PC-3 (cell line): Measurements from ENCODE around the gene EHMT1. TPM values are rescaled to one million over a fixed set of nuclear protein-coding genes. Genes with fewer than 3 reads are reported as not detected.
A peak's percentile ranks its signal among the peaks of the same experiment; 100 is the strongest.

Experiments used
- ATAC-seq: fragments of 200-7000 bp; cut with Tn5 transposase; 2 replicates; pipeline ENCODE4 v1.9.1; 2020; ENCODE audit warnings: mild to moderate bottlenecking, moderate library complexity
- BruUV-seq: library from RNA; stranded (reverse); fragments of 400-500 nt; replicated peaks from 2 replicates; lab custom pipeline; 2021; lab: Mats Ljungman, UMichigan
- CTCF ChIA-PET: fragments of 300-600 bp; sonication (Branson Sonifier 250); formaldehyde crosslinking; loops from one replicate; lab custom pipeline; 2022; ENCODE audit warnings: antibody characterized with exemption; lab: Charles Lee
- POLR2A ChIA-PET: fragments of 300-600 bp; sonication (Branson Sonifier 250); formaldehyde crosslinking; loops from one replicate; lab custom pipeline; 2022; ENCODE audit warnings: antibody characterized with exemption; ENCODE audit not compliant: unreplicated experiment; lab: Charles Lee
- DNase-seq: peaks from one replicate; pipeline ENCODE4 v3.0.0-alpha.2; 2015
- H2AFZ ChIP-seq: fragments of 300-600 bp; sonication (generic); 2 replicates; pipeline ENCODE4 v1.6.0; 2016; ENCODE audit warnings: antibody characterized with exemption, low read length
- H3F3A ChIP-seq: fragments of 300-600 bp; sonication (generic); one replicate; pipeline ENCODE4 v1.6.0; 2017; ENCODE audit warnings: antibody characterized with exemption, low read length, control low read depth, mild to moderate bottlenecking; ENCODE audit not compliant: unreplicated experiment
- H3K27ac ChIP-seq: fragments of 300-600 bp; sonication (generic); 2 replicates; pipeline ENCODE4 v1.5.1; 2016; ENCODE audit warnings: mild to moderate bottlenecking, low read length
- H3K27me3 ChIP-seq: fragments of 300-600 bp; sonication (generic); 2 replicates; pipeline ENCODE4 v1.6.1; 2016; ENCODE audit warnings: low read length, mixed read lengths
- H3K36me3 ChIP-seq: fragments of 300-600 bp; sonication (generic); 2 replicates; pipeline ENCODE4 v1.6.1; 2016; ENCODE audit warnings: low read depth, mixed run types, low read length, mixed read lengths
- H3K4me1 ChIP-seq: fragments of 300-600 bp; sonication (generic); 2 replicates; pipeline ENCODE4 v1.5.1; 2016; ENCODE audit warnings: low read length; ENCODE audit not compliant: insufficient read depth
- H3K4me2 ChIP-seq: fragments of 300-600 bp; sonication (generic); 2 replicates; pipeline ENCODE4 v1.6.0; 2016; ENCODE audit warnings: low read length
- H3K4me3 ChIP-seq: fragments of 300-600 bp; sonication (generic); 2 replicates; pipeline ENCODE4 v1.5.1; 2016; ENCODE audit warnings: mild to moderate bottlenecking, low read length, mixed read lengths
- H3K79me2 ChIP-seq: fragments of 300-600 bp; sonication (generic); 2 replicates; pipeline ENCODE4 v1.6.1; 2017; ENCODE audit warnings: low read length, mixed read lengths
- H3K9ac ChIP-seq: fragments of 300-600 bp; sonication (generic); 2 replicates; pipeline ENCODE4 v1.6.0; 2016; ENCODE audit warnings: mild to moderate bottlenecking, low read length
- H3K9me2 ChIP-seq: fragments of 300-600 bp; sonication (generic); replicated peaks from 2 replicates; pipeline ENCODE4 v1.6.1; 2016; ENCODE audit warnings: mixed run types, low read length, mixed read lengths
- H3K9me3 ChIP-seq: fragments of 300-600 bp; sonication (generic); 2 replicates; pipeline ENCODE4 v1.6.1; 2016; ENCODE audit warnings: low read length, mixed read lengths
- H4K20me1 ChIP-seq: fragments of 300-600 bp; sonication (generic); 2 replicates; pipeline ENCODE4 v1.6.1; 2016; ENCODE audit warnings: low read length, mixed read lengths
- CTCF ChIP-seq: fragments of 300-600 bp; sonication (generic); conservative IDR thresholded peaks from 2 replicates; pipeline ENCODE4 v1.5.1; 2017; ENCODE audit warnings: antibody characterized with exemption, low read depth, mild to moderate bottlenecking, low read length
- EZH2 ChIP-seq: fragments of 300-600 bp; sonication (generic); IDR thresholded peaks from one replicate; pipeline ENCODE4 v1.6.1; 2017; ENCODE audit warnings: antibody characterized with exemption, mild to moderate bottlenecking, low read length; ENCODE audit not compliant: unreplicated experiment
- EZH2phosphoT487 ChIP-seq: fragments of 300-600 bp; sonication (generic); IDR thresholded peaks from 2 replicates; pipeline ENCODE4 v1.6.1; 2018; ENCODE audit warnings: mild to moderate bottlenecking, antibody characterized with exemption, low read length, borderline replicate concordance
- intact Hi-C: fragments of 100-400 bp; cut with micrococcal nuclease; formaldehyde crosslinking; loops from 2 replicates; pipeline ENCODE4 v1.9.0; 2023
- total RNA-seq: library from RNA; depleted of rRNA; stranded (reverse); fragments of >200 nt; gene quantifications from 2 replicates; pipeline ENCODE4 v1.2.3, GENCODE V29; 2014

EHMT1 gene
- total RNA-seq, 1 experiment from 2014 or later, result 42.8 TPM

DNA sequence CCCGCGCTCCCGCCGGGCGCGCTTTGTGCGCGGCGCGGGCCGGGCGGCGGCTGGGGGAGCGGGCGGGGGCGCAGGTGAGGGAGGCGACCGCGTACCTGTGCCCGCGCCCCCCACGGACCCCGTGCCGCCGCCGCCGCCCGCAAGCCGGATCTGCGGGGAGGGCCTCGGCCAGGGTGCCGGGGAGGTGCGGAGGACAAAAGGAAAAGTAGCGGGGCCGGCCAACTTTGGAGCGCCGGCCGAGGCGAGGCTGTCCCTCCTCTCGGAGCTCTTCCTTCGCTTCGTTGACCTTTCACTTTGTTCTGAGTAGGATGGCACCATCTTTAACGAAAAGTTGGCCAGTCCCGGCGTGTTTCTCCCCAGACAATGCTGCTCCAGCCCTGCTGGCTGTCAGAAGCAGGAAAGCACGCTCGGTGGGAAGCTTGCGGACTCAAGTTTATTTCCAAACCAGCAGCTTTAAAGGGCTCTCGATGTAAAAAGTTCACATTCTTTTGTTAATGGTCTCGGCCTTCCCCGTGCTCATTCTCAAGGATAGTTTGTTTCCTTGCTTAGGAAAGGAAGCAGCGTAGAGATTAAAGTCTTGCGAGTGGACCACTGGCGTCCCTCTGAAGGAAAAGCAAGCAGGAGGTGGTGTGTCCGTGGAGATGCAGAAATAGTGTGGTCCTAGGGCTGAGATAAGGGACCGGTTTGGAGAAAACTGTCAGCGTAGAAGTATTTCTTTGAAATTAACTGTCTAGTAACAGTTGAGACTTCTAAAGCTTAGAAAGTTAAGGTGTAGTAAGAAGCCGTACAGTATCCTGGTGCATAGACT lies 639 bp downstream of the EHMT1 start:
- Histone ChIP-seq H3K4me2 (peak overlapping the region; percentile 96), H3K27ac (peak overlapping the region; percentile 65), H3K9me3 (no peaks in the 10 kb centered on the region), H3K79me2 (peaks cover 75% of the 10 kb centered on the region), H3F3A (no peaks in the 10 kb centered on the region), H3K4me1 (peaks cover 17% of the 10 kb centered on the region), H3K27me3 (no peaks in the 10 kb centered on the region), H3K36me3 (no peaks in the 10 kb centered on the region; the same call in 1 of the 2 replicates), H3K9me2 (no peaks in the 10 kb centered on the region), H2AFZ (peak overlapping the region; percentile 69), H4K20me1 (0 out of 2 replicates have a peak, but pooled peaks cover 3% of the 10 kb centered on the region), H3K9ac (peak overlapping the region; percentile 80), H3K4me3 (peak overlapping the region; percentile 77)
- intact Hi-C loops, result no loop called here
- TF ChIP-seq EZH2, result no peak
- TF ChIP-seq CTCF, result no peak
- TF ChIP-seq EZH2phosphoT487, result no peak
- DNase-seq, result peak; percentile 39
- no TSS peak for BruUV-seq
- CTCF ChIA-PET, result interaction anchor here (0.5 kb wide), 1 partner anchor 67 kb away, joined by 3 read pairs; the partner anchor contains the start of gene MRPL41
- ATAC-seq, result peak; percentile 9; the same call in 1 of the 2 replicates
- POLR2A ChIA-PET, result no interaction called here

DNA sequence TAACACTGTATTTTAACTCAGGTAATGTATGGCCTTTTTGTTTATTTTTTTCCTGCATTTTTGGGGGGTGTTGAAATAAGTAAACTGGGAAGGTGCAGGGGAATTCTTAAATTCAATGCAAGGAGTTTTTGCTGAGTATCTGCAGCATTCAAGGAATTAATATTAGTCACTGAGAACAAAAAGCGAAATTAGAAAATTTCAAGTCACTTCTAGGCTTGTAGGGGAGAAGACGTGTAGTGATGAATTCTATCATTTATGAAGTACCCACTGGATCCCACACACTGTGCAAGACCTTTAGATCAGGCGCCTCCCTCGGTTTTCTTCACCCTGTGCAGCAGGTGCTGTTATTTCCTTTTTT lies 1.2 kb downstream of the EHMT1 start:
- peaks cover 17% of the 10 kb centered on the region for H3K4me1 ChIP-seq
- peak overlapping the region; percentile 80 for H3K9ac ChIP-seq
- ChIA-PET POLR2A (no interaction called here), CTCF (no interaction called here)
- peak overlapping the region; percentile 65; the same call in 1 of the 2 replicates for H3K27ac ChIP-seq
- H3K4me2 ChIP-seq, result peak overlapping the region; percentile 96
- H3K36me3 ChIP-seq, result no peaks in the 10 kb centered on the region; the same call in 1 of the 2 replicates
- DNase-seq (no peak), ATAC-seq (no peak)
- TSS peak; percentile 52 for BruUV-seq
- 0 out of 2 replicates have a peak, but pooled peaks cover 3% of the 10 kb centered on the region for H4K20me1 ChIP-seq
- H3F3A ChIP-seq, result no peaks in the 10 kb centered on the region
- H3K79me2 ChIP-seq, result peaks cover 81% of the 10 kb centered on the region
- intact Hi-C loops, result no loop called here
- no peak overlapping the region for H2AFZ ChIP-seq
- no peaks in the 10 kb centered on the region for H3K9me3 ChIP-seq
- no peaks in the 10 kb centered on the region for H3K27me3 ChIP-seq
- TF ChIP-seq EZH2phosphoT487, result no peak
- no peak for TF ChIP-seq CTCF
- no peak for TF ChIP-seq EZH2
- H3K4me3 ChIP-seq, result peak overlapping the region; percentile 77
- no peaks in the 10 kb centered on the region for H3K9me2 ChIP-seq

DNA sequence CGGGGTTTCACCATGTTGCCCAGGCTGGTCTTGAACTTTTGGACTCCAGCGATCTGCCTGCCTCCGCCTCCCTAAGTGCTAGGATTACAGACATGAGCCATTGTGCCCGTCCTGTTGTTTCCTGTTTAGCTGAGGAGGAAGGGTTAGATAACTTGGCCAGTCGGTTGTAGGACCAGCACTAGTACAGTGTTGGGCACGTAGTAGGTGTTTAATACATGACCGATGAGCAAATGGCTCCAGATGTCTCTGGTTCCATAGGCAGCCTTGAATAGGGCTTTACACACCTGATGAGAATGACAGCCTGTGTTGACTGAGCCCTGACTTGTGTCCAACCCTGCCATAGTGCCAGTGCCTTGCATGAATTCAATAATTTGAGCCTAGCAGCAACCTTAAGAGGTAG lies 1.8 kb downstream of the EHMT1 start:
- H3K27ac ChIP-seq, result no peak overlapping the region
- peaks cover 87% of the 10 kb centered on the region for H3K79me2 ChIP-seq
- no peak for ATAC-seq
- H2AFZ ChIP-seq, result no peak overlapping the region
- H3K4me3 ChIP-seq, result no peak overlapping the region; the same call in none of the 2 replicates
- H3K36me3 ChIP-seq, result no peaks in the 10 kb centered on the region
- TF ChIP-seq EZH2, result no peak
- TF ChIP-seq EZH2phosphoT487, result no peak
- TF ChIP-seq CTCF, result no peak
- peak overlapping the region; percentile 96 for H3K4me2 ChIP-seq
- no peak for DNase-seq
- no peak overlapping the region for H3K9ac ChIP-seq
- no peaks in the 10 kb centered on the region for H3K27me3 ChIP-seq
- CTCF ChIA-PET, result no interaction called here
- H3K9me2 ChIP-seq, result no peaks in the 10 kb centered on the region
- H3F3A ChIP-seq, result no peaks in the 10 kb centered on the region
- POLR2A ChIA-PET, result no interaction called here
- 0 out of 2 replicates have a peak, but pooled peaks cover 3% of the 10 kb centered on the region for H4K20me1 ChIP-seq
- H3K9me3 ChIP-seq, result no peaks in the 10 kb centered on the region
- H3K4me1 ChIP-seq, result peaks cover 17% of the 10 kb centered on the region
- intact Hi-C loops, result no loop called here
- BruUV-seq, result no TSS peak
